Vagina (tissue), 2 donors: ENCODE measurements around the gene NPAS2.

Experiments
- POLR2A ChIP-seq, 2 donors: fragments of 450-650 bp; IDR thresholded peaks; one replicate each; pipeline ENCODE4 v1.6.1; 2017; ENCODE audit warnings: antibody characterized with exemption in 2 of 2, mild to moderate bottlenecking in 2 of 2, moderate library complexity in 2 of 2
- POLR2AphosphoS5 ChIP-seq, 2 donors: sonication (generic); formaldehyde crosslinking; IDR thresholded peaks; one replicate each; pipeline ENCODE4 v1.9.0; 2017; ENCODE audit warnings: antibody characterized with exemption in 2 of 2, mild to moderate bottlenecking in 2 of 2, low read depth in 1 of 2; ENCODE audit not compliant: insufficient read depth in 1 of 2
- TF ChIP-seq, protein P1 (sequence below), 3 experiments: fragments of 450-650 bp in 2 of 3; fragments of 200-600 bp in 1 of 3; sonication (generic) in 1 of 3; IDR thresholded peaks; one replicate each; pipeline ENCODE4 v1.5.1; 2017 to 2019; ENCODE audit warnings: antibody characterized with exemption in 3 of 3, mild to moderate bottlenecking in 2 of 3, moderate library complexity in 2 of 3

- TF ChIP-seq POLR2A (IDR thresholded peaks at IDR 0.05), result no peak
- TF ChIP-seq, protein P1, sequence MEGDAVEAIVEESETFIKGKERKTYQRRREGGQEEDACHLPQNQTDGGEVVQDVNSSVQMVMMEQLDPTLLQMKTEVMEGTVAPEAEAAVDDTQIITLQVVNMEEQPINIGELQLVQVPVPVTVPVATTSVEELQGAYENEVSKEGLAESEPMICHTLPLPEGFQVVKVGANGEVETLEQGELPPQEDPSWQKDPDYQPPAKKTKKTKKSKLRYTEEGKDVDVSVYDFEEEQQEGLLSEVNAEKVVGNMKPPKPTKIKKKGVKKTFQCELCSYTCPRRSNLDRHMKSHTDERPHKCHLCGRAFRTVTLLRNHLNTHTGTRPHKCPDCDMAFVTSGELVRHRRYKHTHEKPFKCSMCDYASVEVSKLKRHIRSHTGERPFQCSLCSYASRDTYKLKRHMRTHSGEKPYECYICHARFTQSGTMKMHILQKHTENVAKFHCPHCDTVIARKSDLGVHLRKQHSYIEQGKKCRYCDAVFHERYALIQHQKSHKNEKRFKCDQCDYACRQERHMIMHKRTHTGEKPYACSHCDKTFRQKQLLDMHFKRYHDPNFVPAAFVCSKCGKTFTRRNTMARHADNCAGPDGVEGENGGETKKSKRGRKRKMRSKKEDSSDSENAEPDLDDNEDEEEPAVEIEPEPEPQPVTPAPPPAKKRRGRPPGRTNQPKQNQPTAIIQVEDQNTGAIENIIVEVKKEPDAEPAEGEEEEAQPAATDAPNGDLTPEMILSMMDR (IDR thresholded peaks at IDR 0.05), result no peak
- no peak for TF ChIP-seq POLR2AphosphoS5 (IDR thresholded peaks at IDR 0.05; ENCODE audit: insufficient read depth in 1 of 2, low read depth in 1 of 2)
Observed at GRCh38 chr2:101002562-101003277, 182.8 kb downstream of the NPAS2 start.
